Kidney (tissue), 14 donors: Measurements from ENCODE around the gene TSSK1B. TPM values are rescaled to one million over a fixed set of nuclear protein-coding genes. Genes with fewer than 3 reads are reported as not detected.

ENCODE experiments used
- DNase-seq, 5 donors: peaks; one replicate each; pipeline ENCODE4 v3.0.0-alpha.2; 2013 to 2020
- FAIRE-seq: peaks from 2 replicates; lab custom pipeline; 2012; peaks lifted over from hg19 to GRCh38; lab: Jason Lieb, UNC
- H3K27ac ChIP-seq, 2 donors: one replicate each; pipeline ENCODE4 v1.7.0; 2013; ENCODE audit warnings: low read depth in 2 of 2, low read length in 2 of 2, inconsistent platforms in 1 of 2
- H3K27me3 ChIP-seq: one replicate; pipeline ENCODE4 v1.7.1; 2013; ENCODE audit warnings: low read length, inconsistent platforms; ENCODE audit not compliant: control insufficient read depth, insufficient read depth
- H3K36me3 ChIP-seq, 3 donors: one replicate each; pipeline versions ENCODE4 v1.7.0 to v1.7.1; 2013; ENCODE audit warnings: low read length in 3 of 3, control low read depth in 1 of 3, inconsistent platforms in 1 of 3; ENCODE audit not compliant: insufficient read depth in 3 of 3, control insufficient read depth in 2 of 3
- H3K4me1 ChIP-seq, 3 donors: one replicate each; pipeline versions ENCODE4 v1.7.0 to v1.7.1; 2013; ENCODE audit warnings: low read length in 3 of 3, inconsistent platforms in 1 of 3, low read depth in 1 of 3; ENCODE audit not compliant: control insufficient read depth in 2 of 3, insufficient read depth in 2 of 3
- H3K4me3 ChIP-seq, 3 donors: one replicate each; pipeline versions ENCODE4 v1.7.0 to v1.8.1; 2013; ENCODE audit warnings: low read length in 3 of 3, control low read depth in 1 of 3, inconsistent platforms in 1 of 3
- H3K9ac ChIP-seq, 3 donors: one replicate each; pipeline versions ENCODE4 v1.7.0 to v1.7.1; 2013; ENCODE audit warnings: low read length in 3 of 3, control low read depth in 1 of 3, inconsistent platforms in 1 of 3
- H3K9me3 ChIP-seq, 3 donors: one replicate each; pipeline versions ENCODE4 v1.7.0 to v1.7.1; 2013; ENCODE audit warnings: low read length in 3 of 3, control low read depth in 1 of 3, inconsistent platforms in 1 of 3; ENCODE audit not compliant: control insufficient read depth in 2 of 3, insufficient read depth in 1 of 3
- intact Hi-C: fragments of 100-400 bp; cut with DNase I; formaldehyde crosslinking; loops from one replicate; pipeline ENCODE4 v1.11.1; 2022
- polyA plus RNA-seq: library from polyadenylated mRNA; stranded (reverse); fragments of 350-450 nt; fragmentation: Illumina TruSeq; extraction: RNeasy Lipid Tissue Mini Kit (QIAGEN cat#74804); gene quantifications from one replicate; pipeline ENCODE4 v1.2.3, GENCODE V29; 2014; ENCODE audit warnings: low read depth, low replicate concordance; ENCODE audit not compliant: insufficient read depth
- total RNA-seq: library from RNA; stranded (reverse); fragmentation: NEBNext Ultra II Directional; extraction: Animal tissue kit (Norgen Biotek cat#: 25700); gene quantifications from one replicate; pipeline ENCODE4 v1.2.1, GENCODE V29; 2021
- TF ChIP-seq, protein P1 (sequence below): IDR thresholded peaks from 3 replicates; pipeline ENCODE4 v1.5.1; 2012; ENCODE audit warnings: mild to moderate bottlenecking, moderate library complexity, borderline replicate concordance; ENCODE audit not compliant: insufficient read depth; ENCODE audit errors: extremely low read depth
- donor health status: control.
- donor health status: control.
- donor health status: control.
- donor health status: control.
- donor health status: control.
- donor health status: DM: yes; HTN: yes; CAD: no.
- donor health status: Normal renal cell carcinoma (clear cell type).

TSSK1B gene
- total and polyA plus RNA-seq, 2 donors from 2014 or later, result 0.13 TPM; not detected in 1

DNA sequence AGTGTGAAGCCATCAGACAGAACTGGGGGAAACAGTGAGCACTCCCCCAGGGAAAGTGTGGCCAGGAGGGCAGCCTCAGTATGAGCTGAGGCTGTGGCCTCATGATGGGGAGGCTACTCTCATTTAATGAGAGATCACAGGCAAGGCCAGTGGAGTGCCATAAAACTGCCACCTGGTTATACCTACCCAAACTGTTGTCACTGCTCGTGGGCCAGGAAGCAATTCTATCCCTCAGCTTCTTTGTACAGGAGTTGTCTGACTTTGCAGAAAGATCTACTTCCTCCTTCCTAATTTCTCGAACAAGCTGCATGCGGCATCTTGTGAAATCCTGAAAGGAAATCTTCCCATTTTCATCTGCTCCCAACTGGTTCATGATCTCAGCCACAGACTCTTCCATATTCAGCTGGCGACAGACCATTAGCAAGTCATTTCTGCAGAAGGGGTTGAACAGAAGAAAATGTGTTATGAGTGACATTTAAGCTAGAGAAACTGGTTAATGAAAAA is 50.0 kb downstream of the TSSK1B start:
- FAIRE-seq (no peak), DNase-seq (peak in 2 of 5 donors; percentile 11 to 20)
- H3K27me3 ChIP-seq, result no peaks in the 10 kb centered on the region
- H3K36me3 ChIP-seq, result no peaks in the 10 kb centered on the region
- intact Hi-C loops, result no loop called here
- H3K4me1 ChIP-seq, result no peaks in the 10 kb centered on the region
- no peak overlapping the region for H3K4me3 ChIP-seq
- H3K9ac ChIP-seq, result no peak overlapping the region
- H3K27ac ChIP-seq, result no peak overlapping the region
- H3K9me3 ChIP-seq, result no peaks in the 10 kb centered on the region
- TF ChIP-seq, protein P1, sequence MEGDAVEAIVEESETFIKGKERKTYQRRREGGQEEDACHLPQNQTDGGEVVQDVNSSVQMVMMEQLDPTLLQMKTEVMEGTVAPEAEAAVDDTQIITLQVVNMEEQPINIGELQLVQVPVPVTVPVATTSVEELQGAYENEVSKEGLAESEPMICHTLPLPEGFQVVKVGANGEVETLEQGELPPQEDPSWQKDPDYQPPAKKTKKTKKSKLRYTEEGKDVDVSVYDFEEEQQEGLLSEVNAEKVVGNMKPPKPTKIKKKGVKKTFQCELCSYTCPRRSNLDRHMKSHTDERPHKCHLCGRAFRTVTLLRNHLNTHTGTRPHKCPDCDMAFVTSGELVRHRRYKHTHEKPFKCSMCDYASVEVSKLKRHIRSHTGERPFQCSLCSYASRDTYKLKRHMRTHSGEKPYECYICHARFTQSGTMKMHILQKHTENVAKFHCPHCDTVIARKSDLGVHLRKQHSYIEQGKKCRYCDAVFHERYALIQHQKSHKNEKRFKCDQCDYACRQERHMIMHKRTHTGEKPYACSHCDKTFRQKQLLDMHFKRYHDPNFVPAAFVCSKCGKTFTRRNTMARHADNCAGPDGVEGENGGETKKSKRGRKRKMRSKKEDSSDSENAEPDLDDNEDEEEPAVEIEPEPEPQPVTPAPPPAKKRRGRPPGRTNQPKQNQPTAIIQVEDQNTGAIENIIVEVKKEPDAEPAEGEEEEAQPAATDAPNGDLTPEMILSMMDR, result no peak

DNA sequence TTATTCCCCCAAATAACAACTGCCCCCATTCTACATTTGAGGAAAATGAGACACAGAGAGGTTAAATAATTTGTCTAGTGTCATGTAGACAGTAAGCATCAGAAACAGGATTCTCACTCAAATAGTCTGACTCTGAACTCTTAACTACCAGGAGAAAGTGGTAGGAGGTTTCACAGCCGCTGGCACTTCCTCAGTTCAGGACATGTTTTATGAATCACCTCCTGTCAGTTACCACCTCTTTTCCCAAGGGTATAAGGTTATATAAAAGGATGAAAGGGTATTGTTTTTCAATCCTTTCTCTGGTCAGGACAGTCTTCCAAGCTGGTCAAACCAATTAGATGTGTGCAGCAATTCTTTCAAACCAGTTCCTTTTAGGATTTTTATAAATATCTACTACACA is 52.1 kb downstream of the TSSK1B start:
- Histone ChIP-seq H3K27ac (no peak overlapping the region), H3K4me3 (no peak overlapping the region), H3K9ac (no peak overlapping the region), H3K27me3 (no peaks in the 10 kb centered on the region), H3K4me1 (no peaks in the 10 kb centered on the region), H3K36me3 (no peaks in the 10 kb centered on the region), H3K9me3 (no peaks in the 10 kb centered on the region)
- intact Hi-C loops, result no loop called here
- FAIRE-seq (no peak), DNase-seq (no peak)
- TF ChIP-seq, protein P1, result no peak

Other genes starting within 250 kb of the TSSK1B start
- gene MCC, start 53.5 kb upstream of the TSSK1B start, total RNA-seq, result 20.6 TPM
- gene MCC, start 53.5 kb upstream of the TSSK1B start, polyA plus RNA-seq, result 2.4 TPM
- 31.6 TPM for gene YTHDC2, start 78.7 kb upstream of the TSSK1B start, total RNA-seq
- 6.2 TPM for gene YTHDC2, start 78.7 kb upstream of the TSSK1B start, polyA plus RNA-seq